ENCODE measurements around the gene VTN. TPM values are rescaled to one million over a fixed set of nuclear protein-coding genes. Genes with fewer than 3 reads are reported as not detected.

Gene VTN
- total RNA-seq, 1 donor from 2014 or later, result 2.7 TPM

- Histone ChIP-seq H3K27me3 (no peaks in the 10 kb centered on the region), H3K4me1 (peaks cover 21% of the 10 kb centered on the region), H3K27ac (no peak overlapping the region), H3K4me3 (no peak overlapping the region), H3K9me3 (no peaks in the 10 kb centered on the region), H3K36me3 (no peaks in the 10 kb centered on the region)
- no peak for DNase-seq (ENCODE audit: extremely low spot score in 2 of 2)
- intact Hi-C loops (cut with DNase I), result no loop called here
- no peak for TF ChIP-seq POLR2AphosphoS5 (IDR thresholded peaks at IDR 0.05; ENCODE audit: insufficient read depth in 1 of 2, low read depth in 1 of 2)
These were observed 37.8 kb upstream of the VTN start for GRCh38 chr17:28407974-28408306.

- Histone ChIP-seq H3K9me3 (no peaks in the 10 kb centered on the region), H3K36me3 (no peaks in the 10 kb centered on the region), H3K4me3 (no peak overlapping the region), H3K27me3 (no peaks in the 10 kb centered on the region), H3K4me1 (peaks cover 21% of the 10 kb centered on the region), H3K27ac (no peak overlapping the region)
- DNase-seq (ENCODE audit: extremely low spot score in 2 of 2), result no peak
- intact Hi-C loops (cut with DNase I), result no loop called here
- no peak for TF ChIP-seq POLR2AphosphoS5 (IDR thresholded peaks at IDR 0.05; ENCODE audit: insufficient read depth in 1 of 2, low read depth in 1 of 2)
- TF ChIP-seq POLR2A (IDR thresholded peaks at IDR 0.05), result no peak
- TF ChIP-seq CTCF (IDR thresholded peaks at IDR 0.05), result no peak
These were observed 37.2 kb upstream of the VTN start for GRCh38 chr17:28407130-28407973.

DNA sequence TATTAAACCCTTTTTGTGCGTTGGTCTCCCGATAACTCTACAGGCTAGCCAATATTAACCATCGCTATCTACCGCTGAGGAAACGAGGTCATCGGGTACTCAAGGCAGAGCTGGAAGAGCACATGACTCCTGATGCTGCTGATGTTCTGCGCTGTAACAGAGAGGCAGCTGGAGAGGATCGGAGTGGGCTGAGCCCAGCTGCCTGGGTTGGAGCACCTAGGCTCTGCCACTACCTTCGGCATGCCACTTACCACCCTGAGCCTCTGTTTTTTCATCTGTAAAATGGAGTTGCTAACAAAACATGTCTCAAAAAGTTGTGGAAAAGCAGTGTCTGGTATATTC lies 36.3 kb upstream of the VTN start:
- Histone ChIP-seq H3K9me3 (no peaks in the 10 kb centered on the region), H3K4me3 (peak overlapping the region; percentile 79 to 81), H3K27ac (no peak overlapping the region), H3K4me1 (peaks cover 21% of the 10 kb centered on the region), H3K27me3 (no peaks in the 10 kb centered on the region), H3K36me3 (no peaks in the 10 kb centered on the region)
- TF ChIP-seq CTCF (IDR thresholded peaks at IDR 0.05) (no peak), POLR2AphosphoS5 (IDR thresholded peaks at IDR 0.05; ENCODE audit: insufficient read depth in 1 of 2, low read depth in 1 of 2) (no peak), POLR2A (IDR thresholded peaks at IDR 0.05) (no peak)
- intact Hi-C loops (cut with DNase I), result no loop called here
- no peak for DNase-seq (ENCODE audit: extremely low spot score in 2 of 2)

- no peak for DNase-seq (ENCODE audit: extremely low spot score in 2 of 2)
- H3K27ac ChIP-seq, result no peak within 1 kb of the TSS
- intact Hi-C loops (cut with DNase I), result no loop called here
These were observed 35.7 kb upstream of the VTN start, which contains the start of gene SLC46A1 for GRCh38 chr17:28405632-28406472. Gene SLC46A1, minus strand, starts transcription at chr17:28406212. Its CDS starts 98 bp downstream, at chr17:28406114.

More at GRCh38 chr17:28405632-28406472, 35.7 kb upstream of the VTN start, which contains the start of gene SLC46A1:
- Histone ChIP-seq H3K27me3 (no peaks in the 10 kb centered on the region), H3K4me1 (peaks cover 21% of the 10 kb centered on the region), H3K9me3 (no peaks in the 10 kb centered on the region), H3K36me3 (no peaks in the 10 kb centered on the region), H3K4me3 (peak within 1 kb of the TSS; percentile 79 to 81)
- peak in 1 of 2 donors; percentile 39 for TF ChIP-seq POLR2AphosphoS5 (IDR thresholded peaks at IDR 0.05; ENCODE audit: insufficient read depth in 1 of 2, low read depth in 1 of 2)
- TF ChIP-seq POLR2A (IDR thresholded peaks at IDR 0.05), result no peak
- TF ChIP-seq CTCF (IDR thresholded peaks at IDR 0.05), result no peak

Measured in vagina (tissue), 2 donors.